ENCODE measurements around the gene TBATA. TPM values are rescaled to one million over a fixed set of nuclear protein-coding genes. Genes with fewer than 3 reads are reported as not detected.

TBATA gene
- total and polyA plus RNA-seq, 2 of the 8 experiments (the other 6 are each of a cell fraction or from before 2014, with no cell fraction given), result not detected

- peaks cover 0 to 10% of the 10 kb centered on the region in 2 experiments for H4K20me1 ChIP-seq (replicated peaks in 1 of 2; ENCODE audit: control insufficient read depth in 1 of 2, insufficient read depth in 2 of 2, low read length in 2 of 2)
- no peak overlapping the region for H3K9ac ChIP-seq (replicated peaks in 1 of 4; ENCODE audit: extremely low read depth in 1 of 4, low read depth in 3 of 4, low read length in 3 of 4)
- no peak overlapping the region for H2BK15ac ChIP-seq (ENCODE audit: low read length)
- H3K18ac ChIP-seq (ENCODE audit: extremely low read depth, low read length), result no peak overlapping the region
- no peak overlapping the region for H3K27ac ChIP-seq (ENCODE audit: low read depth, low read length)
- no peak overlapping the region for H4K5ac ChIP-seq (ENCODE audit: insufficient read length, low read depth, low read length)
- ChIA-PET CTCF (ENCODE audit: partially characterized antibody) (interaction anchor here (0.5 to 1.4 kb wide), 3 partner anchors 11 to 373 kb away, joined by 3 to 5 read pairs (median 4); no protein-coding TSS in a partner anchor), POLR2A (ENCODE audit: partially characterized antibody) (interaction anchor here (0.9 kb wide), 1 partner anchor 12 kb away, joined by 3 read pairs; no protein-coding TSS in a partner anchor)
- H2BK20ac ChIP-seq (ENCODE audit: low read length), result no peak overlapping the region
- no peaks in the 10 kb centered on the region for H3K4me1 ChIP-seq (replicated peaks in 1 of 4; ENCODE audit: control insufficient read depth in 3 of 4, insufficient read depth in 4 of 4, low read length in 3 of 4)
- H3K56ac ChIP-seq (replicated peaks; ENCODE audit: insufficient read length, low read depth, low read length), result no peak overlapping the region
- WGBS, 2 experiments (ENCODE audit: extremely low coverage in 1 of 2, insufficient coverage in 1 of 2, insufficient read length in 1 of 2, insufficient replicate concordance in 2 of 2, low coverage in 1 of 2, low lambda C conversion rate in 2 of 2, missing lambda C conversion rate in 1 of 2), result 98% methylated on average over 2 of the region's 2 CpGs; no CpG with 5 or more reads in 1 of the 2 experiments
- no peak for DNase-seq (ENCODE audit: low read depth in 1 of 2, low spot score in 2 of 2)
- H4K8ac ChIP-seq (ENCODE audit: extremely low read depth, insufficient read depth, low read length), result no peak overlapping the region
- H3K79me2 ChIP-seq (ENCODE audit: control insufficient read depth in 1 of 2, insufficient read depth in 2 of 2, low read length in 2 of 2), result peaks cover 0 to 48% of the 10 kb centered on the region in 2 experiments; a peak in 3 of 4 replicates
- no peak overlapping the region for H3K4ac ChIP-seq (replicated peaks; ENCODE audit: insufficient read length, low read depth, low read length)
- peaks cover 5% of the 10 kb centered on the region; the same call in 1 of the 2 replicates for H3K79me1 ChIP-seq (ENCODE audit: low read depth, low read length)
- H2BK12ac ChIP-seq (ENCODE audit: low read depth, low read length), result no peak overlapping the region
- no peaks in the 10 kb centered on the region for H3K27me3 ChIP-seq (replicated peaks in 1 of 4; ENCODE audit: control insufficient read depth in 3 of 4, extremely low read depth in 1 of 4, insufficient read depth in 3 of 4, low read length in 3 of 4)
- peaks cover 0 to 19% (median 1%) of the 10 kb centered on the region in 4 experiments; a peak in 3 of 8 replicates for H3K36me3 ChIP-seq (ENCODE audit: control insufficient read depth in 2 of 4, insufficient read depth in 4 of 4, low read length in 3 of 4)
- FAIRE-seq, result no peak
- no peak overlapping the region for H3K4me2 ChIP-seq (ENCODE audit: insufficient read depth in 1 of 2, low read depth in 2 of 2, low read length in 2 of 2)
- H3K14ac ChIP-seq (ENCODE audit: insufficient read length), result no peak overlapping the region
- H2AK5ac ChIP-seq (ENCODE audit: low read depth, low read length), result no peak overlapping the region
- H3K4me3 ChIP-seq (ENCODE audit: extremely low read depth in 1 of 4, insufficient read depth in 2 of 4, low read depth in 3 of 4, low read length in 4 of 4), result no peak overlapping the region
- H2AFZ ChIP-seq (ENCODE audit: low read length), result no peak overlapping the region
- H3K9me3 ChIP-seq (ENCODE audit: insufficient read depth in 2 of 2, low read depth in 1 of 2, low read length in 1 of 2), result no peaks in the 10 kb centered on the region
- H3K23me2 ChIP-seq (ENCODE audit: low read depth, low read length), result no peaks in the 10 kb centered on the region
- H2BK5ac ChIP-seq (ENCODE audit: low read depth, low read length), result no peak overlapping the region
- H2BK120ac ChIP-seq (replicated peaks; ENCODE audit: low read depth, low read length), result no peak overlapping the region
- H4K91ac ChIP-seq (replicated peaks; ENCODE audit: insufficient read length, low read length), result no peak overlapping the region
- H3K23ac ChIP-seq (ENCODE audit: insufficient read length), result no peak overlapping the region
- TF ChIP-seq HDAC2 (IDR thresholded peaks at IDR 0.05; ENCODE audit: borderline replicate concordance in 1 of 2, low read depth in 2 of 2, low read length in 2 of 2) (no peak), SP1 (IDR thresholded peaks at IDR 0.05; ENCODE audit: low read depth, low read length) (no peak), POU5F1 (IDR thresholded peaks at IDR 0.05; ENCODE audit: low read depth, low read length) (no peak), EP300 (IDR thresholded peaks at IDR 0.05; ENCODE audit: borderline replicate concordance in 1 of 2, low read depth in 2 of 2, low read length in 2 of 2) (no peak), CTCF (IDR thresholded peaks at IDR 0.05; ENCODE audit: control extremely low read depth in 1 of 3, insufficient read depth in 1 of 3, low read depth in 1 of 3, low read length in 3 of 3) (no peak), CTBP2 (IDR thresholded peaks at IDR 0.05; ENCODE audit: borderline replicate concordance, insufficient read depth, insufficient read length, low read length) (no peak), NRF1 (IDR thresholded peaks at IDR 0.05; ENCODE audit: low read depth, low read length) (no peak), CBX8 (IDR thresholded peaks at IDR 0.05; ENCODE audit: borderline replicate concordance, low read depth, low read length) (no peak), TBP (IDR thresholded peaks at IDR 0.05; ENCODE audit: low read depth, low read length) (no peak)
Observed at GRCh38 chr10:70827086-70827757, 42.0 kb upstream of the TBATA start.

All from H1 (cell line).